ENCODE results near the gene PIK3IP1.

PIK3IP1 gene

GRCh38 chr22:31281733-31282132, 10.6 kb downstream of the PIK3IP1 start:
- in situ Hi-C loops (cut with MboI; ENCODE audit: low sequenced_read_pairs) = no loop called here

DNA sequence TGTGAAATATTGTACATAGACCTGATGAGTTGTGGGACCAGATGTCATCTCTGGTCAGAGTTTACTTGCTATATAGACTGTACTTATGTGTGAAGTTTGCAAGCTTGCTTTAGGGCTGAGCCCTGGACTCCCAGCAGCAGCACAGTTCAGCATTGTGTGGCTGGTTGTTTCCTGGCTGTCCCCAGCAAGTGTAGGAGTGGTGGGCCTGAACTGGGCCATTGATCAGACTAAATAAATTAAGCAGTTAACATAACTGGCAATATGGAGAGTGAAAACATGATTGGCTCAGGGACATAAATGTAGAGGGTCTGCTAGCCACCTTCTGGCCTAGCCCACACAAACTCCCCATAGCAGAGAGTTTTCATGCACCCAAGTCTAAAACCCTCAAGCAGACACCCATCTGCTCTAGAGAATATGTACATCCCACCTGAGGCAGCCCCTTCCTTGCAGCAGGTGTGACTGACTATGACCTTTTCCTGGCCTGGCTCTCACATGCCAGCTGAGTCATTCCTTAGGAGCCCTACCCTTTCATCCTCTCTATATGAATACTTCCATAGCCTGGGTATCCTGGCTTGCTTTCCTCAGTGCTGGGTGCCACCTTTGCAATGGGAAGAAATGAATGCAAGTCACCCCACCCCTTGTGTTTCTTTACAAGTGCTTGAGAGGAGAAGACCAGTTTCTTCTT, 12.3 kb downstream of the PIK3IP1 start:
- in situ Hi-C loops (cut with MboI; ENCODE audit: low sequenced_read_pairs) = no loop called here

GRCh38 chr22:31279327-31279669, 13.0 kb downstream of the PIK3IP1 start:
- in situ Hi-C loops (cut with MboI; ENCODE audit: low sequenced_read_pairs) = no loop called here

- in situ Hi-C loops (cut with MboI; ENCODE audit: low sequenced_read_pairs) = no loop called here
These were observed 13.5 kb downstream of the PIK3IP1 start for GRCh38 chr22:31278626-31279326.

- in situ Hi-C loops (cut with MboI; ENCODE audit: low sequenced_read_pairs) = no loop called here
These were observed 14.1 kb downstream of the PIK3IP1 start for GRCh38 chr22:31278151-31278621.

DNA sequence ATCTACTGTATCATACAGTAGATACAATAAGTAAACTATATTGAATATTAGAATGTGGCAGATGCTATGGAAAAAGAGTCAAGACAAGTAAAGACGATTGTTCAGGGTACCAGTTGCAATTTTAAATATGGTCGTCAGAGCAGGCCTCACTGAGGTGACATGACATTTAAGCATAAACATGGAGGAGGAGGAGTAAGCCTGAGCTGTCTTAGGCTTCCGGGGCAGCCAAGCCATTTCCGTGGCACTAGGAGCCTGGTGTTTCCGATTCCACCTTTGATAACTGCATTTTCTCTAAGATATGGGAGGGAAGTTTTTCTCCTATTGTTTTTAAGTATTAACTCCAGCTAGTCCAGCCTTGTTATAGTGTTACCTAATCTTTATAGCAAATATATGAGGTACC, 14.5 kb downstream of the PIK3IP1 start:
- in situ Hi-C loops (cut with MboI; ENCODE audit: low sequenced_read_pairs) = no loop called here

DNA sequence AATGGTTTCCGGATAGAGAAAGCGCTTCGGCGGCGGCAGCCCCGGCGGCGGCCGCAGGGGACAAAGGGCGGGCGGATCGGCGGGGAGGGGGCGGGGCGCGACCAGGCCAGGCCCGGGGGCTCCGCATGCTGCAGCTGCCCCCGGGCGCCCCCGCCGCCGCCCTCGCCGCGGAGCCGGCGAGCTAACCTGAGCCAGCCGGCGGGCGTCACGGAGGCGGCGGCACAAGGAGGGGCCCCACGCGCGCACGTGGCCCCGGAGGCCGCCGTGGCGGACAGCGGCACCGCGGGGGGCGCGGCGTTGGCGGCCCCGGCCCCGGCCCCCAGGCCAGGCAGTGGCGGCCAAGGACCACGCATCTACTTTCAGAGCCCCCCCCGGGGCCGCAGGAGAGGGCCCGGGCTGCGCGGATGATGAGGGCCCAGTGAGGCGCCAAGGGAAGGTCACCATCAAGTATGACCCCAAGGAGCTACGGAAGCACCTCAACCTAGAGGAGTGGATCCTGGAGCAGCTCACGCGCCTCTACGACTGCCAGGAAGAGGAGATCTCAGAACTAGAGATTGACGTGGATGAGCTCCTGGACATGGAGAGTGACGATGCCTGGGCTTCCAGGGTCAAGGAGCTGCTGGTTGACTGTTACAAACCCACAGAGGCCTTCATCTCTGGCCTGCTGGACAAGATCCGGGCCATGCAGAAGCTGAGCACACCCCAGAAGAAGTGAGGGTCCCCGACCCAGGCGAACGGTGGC, 15.7 kb downstream of the PIK3IP1 start:
- in situ Hi-C loops (cut with MboI; ENCODE audit: low sequenced_read_pairs) = no loop called here

GRCh38 chr22:31275576-31275975, 16.7 kb downstream of the PIK3IP1 start:
- in situ Hi-C loops (cut with MboI; ENCODE audit: low sequenced_read_pairs) = no loop called here

- in situ Hi-C loops (cut with MboI; ENCODE audit: low sequenced_read_pairs) = no loop called here
These were observed 17.3 kb downstream of the PIK3IP1 start for GRCh38 chr22:31275018-31275417.

GRCh38 chr22:31274017-31274416, 18.3 kb downstream of the PIK3IP1 start:
- in situ Hi-C loops (cut with MboI; ENCODE audit: low sequenced_read_pairs) = no loop called here

DNA sequence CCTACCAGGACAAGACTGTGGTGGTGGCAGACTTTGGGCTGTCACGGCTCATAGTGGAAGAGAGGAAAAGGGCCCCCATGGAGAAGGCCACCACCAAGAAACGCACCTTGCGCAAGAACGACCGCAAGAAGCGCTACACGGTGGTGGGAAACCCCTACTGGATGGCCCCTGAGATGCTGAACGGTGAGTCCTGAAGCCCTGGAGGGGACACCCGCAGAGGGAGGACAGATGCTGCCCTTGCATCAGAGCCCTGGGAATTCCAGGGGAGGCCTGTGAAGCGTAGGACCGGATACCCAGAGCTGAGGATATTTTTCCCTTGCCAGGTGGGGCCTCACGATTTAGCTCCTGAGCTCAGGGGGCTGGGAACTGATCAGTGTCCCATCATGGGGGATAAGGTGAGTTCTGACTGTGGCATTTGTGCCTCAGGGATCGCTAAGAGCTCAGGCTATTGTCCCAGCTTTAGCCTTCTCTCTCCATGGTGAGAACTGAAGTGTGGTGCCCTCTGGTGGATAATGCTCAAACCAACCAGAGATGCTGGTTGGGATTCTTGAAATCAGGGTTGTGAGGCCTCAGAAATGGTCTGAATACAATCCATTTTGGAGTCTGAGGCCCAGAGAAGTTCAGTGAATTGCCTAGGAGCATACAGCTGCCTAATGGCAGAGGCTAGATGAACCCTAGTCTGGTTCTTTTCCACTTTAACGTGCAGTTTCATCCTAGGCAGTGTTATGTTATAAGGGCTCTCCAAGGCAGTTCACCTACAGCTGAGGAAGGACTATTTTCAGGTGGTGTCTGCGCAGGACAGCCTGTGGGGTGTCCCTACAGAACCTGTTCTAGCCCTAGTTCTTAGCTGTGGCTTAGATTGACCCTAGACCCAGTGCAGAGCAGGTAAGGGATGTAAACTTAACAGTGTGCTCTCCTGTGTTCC, 19.5 kb downstream of the PIK3IP1 start:
- in situ Hi-C loops (cut with MboI; ENCODE audit: low sequenced_read_pairs) = no loop called here

DNA sequence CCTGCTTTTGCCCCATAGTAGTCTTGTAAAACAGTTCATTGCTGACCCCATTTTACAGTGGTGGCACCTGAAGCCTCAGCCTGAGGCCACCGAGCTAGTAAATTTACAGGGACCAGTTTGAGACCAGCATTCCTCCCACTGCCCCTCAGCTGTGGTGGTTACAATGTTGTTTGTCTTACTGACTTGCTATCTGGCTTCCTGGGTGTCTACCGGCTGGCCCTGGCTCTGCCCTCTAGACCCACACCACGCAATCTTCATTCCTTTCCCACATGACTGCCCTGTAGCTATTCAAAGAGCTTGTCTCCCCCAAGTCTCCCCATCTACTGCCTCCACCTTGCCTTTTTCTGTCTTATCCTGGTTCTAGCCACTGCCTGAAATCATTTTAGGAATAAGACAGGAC, 20.8 kb downstream of the PIK3IP1 start:
- in situ Hi-C loops (cut with MboI; ENCODE audit: low sequenced_read_pairs) = no loop called here

- in situ Hi-C loops (cut with MboI; ENCODE audit: low sequenced_read_pairs) = no loop called here
These were observed 21.3 kb downstream of the PIK3IP1 start for GRCh38 chr22:31271026-31271425.

GRCh38 chr22:31269892-31270579, 22.3 kb downstream of the PIK3IP1 start:
- in situ Hi-C loops (cut with MboI; ENCODE audit: low sequenced_read_pairs) = no loop called here

- in situ Hi-C loops (cut with MboI; ENCODE audit: low sequenced_read_pairs) = no loop called here
These were observed 24.0 kb downstream of the PIK3IP1 start for GRCh38 chr22:31268281-31268680.

DNA sequence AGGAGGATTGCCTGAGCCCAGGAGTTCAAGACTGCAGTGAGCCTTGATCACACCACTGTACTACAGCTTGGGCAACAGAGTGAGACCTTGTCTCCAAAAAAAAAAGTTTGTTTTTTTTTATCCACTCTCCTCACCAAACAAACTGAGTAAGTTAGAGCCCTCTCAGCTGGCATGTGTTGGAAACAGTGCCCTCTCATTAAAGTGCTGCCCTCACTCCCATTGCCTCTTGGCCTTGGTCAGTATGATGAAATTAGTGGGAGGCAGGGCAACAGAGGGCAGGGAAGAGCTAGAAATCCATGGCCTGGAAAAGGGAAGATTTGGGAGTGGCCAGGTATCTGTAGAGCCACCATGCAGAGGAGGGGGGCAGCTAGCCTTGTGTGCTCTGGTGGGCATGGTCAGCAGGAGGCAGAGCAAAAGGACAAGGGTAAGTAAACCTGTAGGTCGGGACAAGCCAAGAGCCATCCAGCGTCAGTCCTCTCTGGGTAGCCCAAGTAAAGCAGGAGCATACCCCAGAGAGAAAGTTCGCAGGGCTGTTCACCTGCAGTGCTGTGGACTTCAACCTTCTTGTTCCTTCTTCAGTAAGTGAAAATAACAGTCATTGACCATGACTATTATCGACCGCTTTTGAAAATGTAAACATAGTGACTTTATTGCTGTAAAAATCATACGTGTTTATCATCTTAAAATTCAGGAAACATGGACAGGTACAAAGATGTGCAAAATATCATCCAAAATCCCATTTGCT, 28.2 kb downstream of the PIK3IP1 start:
- in situ Hi-C loops (cut with MboI; ENCODE audit: low sequenced_read_pairs) = no loop called here

- in situ Hi-C loops (cut with MboI; ENCODE audit: low sequenced_read_pairs) = no loop called here
These were observed 29.8 kb downstream of the PIK3IP1 start for GRCh38 chr22:31262312-31263133.

GRCh38 chr22:31260474-31260856, 31.8 kb downstream of the PIK3IP1 start:
- in situ Hi-C loops (cut with MboI; ENCODE audit: low sequenced_read_pairs) = no loop called here

Data from HL-60/S4 treated with retinoic acid at 250 ng/mL for 4 days and 3 days (cell line).